Measurements from ENCODE around the gene NOL3. TPM values are rescaled to one million over a fixed set of nuclear protein-coding genes. Genes with fewer than 3 reads are reported as not detected.

Gene NOL3
- total and polyA plus RNA-seq, 2 of the 13 experiments (the other 11 are each of a cell fraction or from before 2014, with no cell fraction given): 5.7 to 20.5 TPM

DNA sequence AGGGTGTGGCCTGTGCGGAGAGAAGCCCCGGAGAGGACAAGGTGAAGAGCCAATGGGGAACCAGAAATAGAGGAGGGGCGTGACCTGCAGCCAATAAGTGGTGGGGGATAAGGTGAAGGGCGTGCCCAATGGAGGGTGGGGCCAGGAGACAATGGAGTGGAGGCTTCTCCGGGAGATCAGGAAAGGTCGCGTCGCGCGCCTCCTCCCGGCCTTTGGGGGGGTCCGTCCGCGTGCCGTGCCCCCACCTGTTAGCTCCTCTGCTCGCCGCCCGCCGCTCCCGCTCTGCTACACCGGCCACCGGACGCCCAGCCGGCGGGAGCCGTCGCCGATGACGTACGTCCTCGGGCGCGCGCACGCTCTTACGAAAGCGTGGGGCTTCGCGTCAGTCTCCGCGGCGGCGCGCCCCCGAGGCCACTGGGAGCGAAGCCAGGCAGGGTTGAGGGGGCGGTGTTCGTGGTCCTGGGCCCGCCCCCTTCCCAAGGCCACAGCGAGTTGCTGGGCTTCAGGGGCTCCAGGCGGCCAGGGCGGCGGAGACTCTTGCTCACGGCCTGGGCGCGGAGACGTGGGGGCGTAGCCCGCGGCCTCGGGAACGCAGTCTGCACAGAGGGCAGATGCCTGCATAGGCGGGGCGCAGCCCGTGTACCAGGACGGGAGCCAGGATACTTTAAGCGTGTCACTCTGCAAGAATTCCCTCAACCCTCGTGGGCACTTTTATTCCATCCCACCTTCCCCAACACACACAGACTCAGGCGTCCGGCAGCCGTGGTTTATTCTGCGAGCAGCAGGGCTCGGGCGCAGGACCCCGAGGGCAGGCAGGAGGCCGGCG lies 13.5 kb downstream of the NOL3 start, which contains the start of gene MATCAP1 (continued):
- TF ChIP-seq, protein P1, sequence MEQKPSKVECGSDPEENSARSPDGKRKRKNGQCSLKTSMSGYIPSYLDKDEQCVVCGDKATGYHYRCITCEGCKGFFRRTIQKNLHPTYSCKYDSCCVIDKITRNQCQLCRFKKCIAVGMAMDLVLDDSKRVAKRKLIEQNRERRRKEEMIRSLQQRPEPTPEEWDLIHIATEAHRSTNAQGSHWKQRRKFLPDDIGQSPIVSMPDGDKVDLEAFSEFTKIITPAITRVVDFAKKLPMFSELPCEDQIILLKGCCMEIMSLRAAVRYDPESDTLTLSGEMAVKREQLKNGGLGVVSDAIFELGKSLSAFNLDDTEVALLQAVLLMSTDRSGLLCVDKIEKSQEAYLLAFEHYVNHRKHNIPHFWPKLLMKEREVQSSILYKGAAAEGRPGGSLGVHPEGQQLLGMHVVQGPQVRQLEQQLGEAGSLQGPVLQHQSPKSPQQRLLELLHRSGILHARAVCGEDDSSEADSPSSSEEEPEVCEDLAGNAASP (CRISPR knock-in tag; IDR thresholded peaks at IDR 0.05; ENCODE audit: borderline replicate concordance): peak; percentile 75; the same call in 1 of the 2 replicates
- TF ChIP-seq ZNF292 (CRISPR knock-in tag; IDR thresholded peaks at IDR 0.05; ENCODE audit: borderline replicate concordance, low read depth): peak; percentile 21; the same call in 1 of the 2 replicates
- peak; percentile 73; the same call in 1 of the 2 replicates for TF ChIP-seq YEATS2 (CRISPR knock-in tag; IDR thresholded peaks at IDR 0.05; ENCODE audit: borderline replicate concordance)
- TF ChIP-seq ZNF749 (CRISPR knock-in tag; IDR thresholded peaks at IDR 0.05; ENCODE audit: borderline replicate concordance): peak; percentile 43; the same call in 1 of the 2 replicates
- TF ChIP-seq ONECUT2 (CRISPR knock-in tag; IDR thresholded peaks at IDR 0.05): no peak
- TF ChIP-seq, protein P2, sequence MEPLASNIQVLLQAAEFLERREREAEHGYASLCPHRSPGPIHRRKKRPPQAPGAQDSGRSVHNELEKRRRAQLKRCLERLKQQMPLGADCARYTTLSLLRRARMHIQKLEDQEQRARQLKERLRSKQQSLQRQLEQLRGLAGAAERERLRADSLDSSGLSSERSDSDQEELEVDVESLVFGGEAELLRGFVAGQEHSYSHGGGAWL (CRISPR knock-in tag; IDR thresholded peaks at IDR 0.05): peak; percentile 42; the same call in 1 of the 2 replicates
- no peak for TF ChIP-seq ZNF672 (CRISPR knock-in tag; IDR thresholded peaks at IDR 0.05)
- peak; percentile 97 for TF ChIP-seq ZNF567 (CRISPR knock-in tag; IDR thresholded peaks at IDR 0.05; ENCODE audit: borderline replicate concordance)
- TF ChIP-seq ZNF768 (CRISPR knock-in tag; IDR thresholded peaks at IDR 0.05): peak; percentile 79; the same call in 1 of the 2 replicates
- TF ChIP-seq RBFOX2 (IDR thresholded peaks at IDR 0.05; ENCODE audit: low read depth, low read length): peak; percentile 89
- TF ChIP-seq BRCA1 (CRISPR knock-in tag; IDR thresholded peaks at IDR 0.05): no peak
- TF ChIP-seq ZNF326 (CRISPR knock-in tag; IDR thresholded peaks at IDR 0.05; ENCODE audit: borderline replicate concordance): no peak
- TF ChIP-seq CENPX (CRISPR knock-in tag; IDR thresholded peaks at IDR 0.05): no peak
- TF ChIP-seq, protein P3, sequence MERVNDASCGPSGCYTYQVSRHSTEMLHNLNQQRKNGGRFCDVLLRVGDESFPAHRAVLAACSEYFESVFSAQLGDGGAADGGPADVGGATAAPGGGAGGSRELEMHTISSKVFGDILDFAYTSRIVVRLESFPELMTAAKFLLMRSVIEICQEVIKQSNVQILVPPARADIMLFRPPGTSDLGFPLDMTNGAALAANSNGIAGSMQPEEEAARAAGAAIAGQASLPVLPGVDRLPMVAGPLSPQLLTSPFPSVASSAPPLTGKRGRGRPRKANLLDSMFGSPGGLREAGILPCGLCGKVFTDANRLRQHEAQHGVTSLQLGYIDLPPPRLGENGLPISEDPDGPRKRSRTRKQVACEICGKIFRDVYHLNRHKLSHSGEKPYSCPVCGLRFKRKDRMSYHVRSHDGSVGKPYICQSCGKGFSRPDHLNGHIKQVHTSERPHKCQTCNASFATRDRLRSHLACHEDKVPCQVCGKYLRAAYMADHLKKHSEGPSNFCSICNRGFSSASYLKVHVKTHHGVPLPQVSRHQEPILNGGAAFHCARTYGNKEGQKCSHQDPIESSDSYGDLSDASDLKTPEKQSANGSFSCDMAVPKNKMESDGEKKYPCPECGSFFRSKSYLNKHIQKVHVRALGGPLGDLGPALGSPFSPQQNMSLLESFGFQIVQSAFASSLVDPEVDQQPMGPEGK (CRISPR knock-in tag; IDR thresholded peaks at IDR 0.05): peak; percentile 80
- peak; percentile 96 for TF ChIP-seq NFYB (CRISPR knock-in tag; IDR thresholded peaks at IDR 0.05)
- peak; percentile 96; the same call in 1 of the 2 replicates for TF ChIP-seq WIZ (CRISPR knock-in tag; IDR thresholded peaks at IDR 0.05)
- peak; percentile 69; the same call in 1 of the 2 replicates for TF ChIP-seq SP1 (IDR thresholded peaks at IDR 0.05)
- TF ChIP-seq SP1 (CRISPR knock-in tag; IDR thresholded peaks at IDR 0.05): peak; percentile 95
- TF ChIP-seq NFYC (CRISPR knock-in tag; IDR thresholded peaks at IDR 0.05): peak; percentile 96
- TF ChIP-seq FOXM1 (CRISPR knock-in tag; IDR thresholded peaks at IDR 0.05): no peak
- TF ChIP-seq TMF1 (CRISPR knock-in tag; IDR thresholded peaks at IDR 0.05; ENCODE audit: low read depth): peak; percentile 88
- TF ChIP-seq ZNF709 (CRISPR knock-in tag; IDR thresholded peaks at IDR 0.05): peak; percentile 92; the same call in 1 of the 2 replicates
- peak; percentile 37; the same call in 1 of the 2 replicates for TF ChIP-seq GTF3A (CRISPR knock-in tag; conservative IDR thresholded peaks at IDR 0.05)
- TF ChIP-seq, protein P4, sequence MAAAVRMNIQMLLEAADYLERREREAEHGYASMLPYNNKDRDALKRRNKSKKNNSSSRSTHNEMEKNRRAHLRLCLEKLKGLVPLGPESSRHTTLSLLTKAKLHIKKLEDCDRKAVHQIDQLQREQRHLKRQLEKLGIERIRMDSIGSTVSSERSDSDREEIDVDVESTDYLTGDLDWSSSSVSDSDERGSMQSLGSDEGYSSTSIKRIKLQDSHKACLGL (CRISPR knock-in tag; IDR thresholded peaks at IDR 0.05): 0 out of 2 replicates have a peak, but pooled peaks have one; percentile 66
- TF ChIP-seq SP5 (CRISPR knock-in tag; IDR thresholded peaks at IDR 0.05; ENCODE audit: borderline replicate concordance, low read depth): peak; percentile 88
- TF ChIP-seq DMAP1 (CRISPR knock-in tag; IDR thresholded peaks at IDR 0.05): peak; percentile 75; the same call in 1 of the 2 replicates
- peak; percentile 80; the same call in 1 of the 2 replicates for TF ChIP-seq SIN3A (IDR thresholded peaks at IDR 0.05; ENCODE audit: borderline replicate concordance, low read depth, low read length)
